Measurements from ENCODE around the gene KRT37.

KRT37 gene

GRCh38 chr17:41424111-41424635 is at the start of gene KRT37:
Gene KRT37, minus strand, starts transcription at chr17:41424585. Its CDS starts 62 bp downstream, at chr17:41424523.
- no peak for DNase-seq

- no peak for DNase-seq
Observed at GRCh38 chr17:41468346-41468745, 44.0 kb upstream of the KRT37 start.

GRCh38 chr17:41467561-41467960 is 43.2 kb upstream of the KRT37 start:
- no peak for DNase-seq

- no peak for DNase-seq
Observed at GRCh38 chr17:41466988-41467387, 42.6 kb upstream of the KRT37 start, which contains the start of gene KRT32. Gene KRT32, minus strand, starts transcription at chr17:41467386. Its CDS starts 61 bp downstream, at chr17:41467325.

- no peak for DNase-seq
Observed at GRCh38 chr17:41464682-41465081, 40.3 kb upstream of the KRT37 start.

- no peak for DNase-seq
Observed at GRCh38 chr17:41464173-41464572, 39.8 kb upstream of the KRT37 start.

GRCh38 chr17:41463746-41464145 is 39.4 kb upstream of the KRT37 start:
- no peak for DNase-seq

GRCh38 chr17:41462705-41463104 is 38.3 kb upstream of the KRT37 start:
- DNase-seq = no peak

GRCh38 chr17:41457676-41458075 is 33.3 kb upstream of the KRT37 start:
- no peak for DNase-seq

- no peak for DNase-seq
Observed at GRCh38 chr17:41456204-41456603, 31.8 kb upstream of the KRT37 start.

- no peak for DNase-seq
Observed at GRCh38 chr17:41455236-41455635, 30.9 kb upstream of the KRT37 start.

- no peak for DNase-seq
Observed at GRCh38 chr17:41453066-41453465, 28.7 kb upstream of the KRT37 start.

GRCh38 chr17:41452281-41452680 is 27.9 kb upstream of the KRT37 start:
- no peak for DNase-seq

GRCh38 chr17:41451154-41451728 is 26.9 kb upstream of the KRT37 start:
- no peak for DNase-seq

GRCh38 chr17:41449008-41449407 is 24.6 kb upstream of the KRT37 start:
- no peak for DNase-seq

GRCh38 chr17:41448506-41448905 is 24.1 kb upstream of the KRT37 start:
- DNase-seq = no peak

- DNase-seq = no peak
Observed at GRCh38 chr17:41446806-41447205, 22.4 kb upstream of the KRT37 start.

GRCh38 chr17:41444640-41445039 is 20.3 kb upstream of the KRT37 start:
- no peak for DNase-seq

- no peak for DNase-seq
Observed at GRCh38 chr17:41444186-41444585, 19.8 kb upstream of the KRT37 start.

GRCh38 chr17:41442739-41443138 is 18.4 kb upstream of the KRT37 start:
- DNase-seq = no peak

- DNase-seq = no peak
Observed at GRCh38 chr17:41440531-41441033, 16.2 kb upstream of the KRT37 start, which contains the start of gene KRT38. Gene KRT38, minus strand, starts transcription at chr17:41440983. Its CDS starts 62 bp downstream, at chr17:41440921.

- DNase-seq = no peak
Observed at GRCh38 chr17:41439375-41439774, 15.0 kb upstream of the KRT37 start.

GRCh38 chr17:41437769-41438168 is 13.4 kb upstream of the KRT37 start:
- no peak for DNase-seq

GRCh38 chr17:41437254-41437653 is 12.9 kb upstream of the KRT37 start:
- no peak for DNase-seq

- DNase-seq = no peak
Observed at GRCh38 chr17:41434415-41434814, 10.0 kb upstream of the KRT37 start.
